Measurements from ENCODE around the gene SETBP1.

GRCh38 chr18:44767807-44768206 is 87.1 kb downstream of the SETBP1 start:
- TF ChIP-seq CTCF (IDR thresholded peaks at IDR 0.05) (no peak), ETV6 (CRISPR knock-in tag; IDR thresholded peaks at IDR 0.05) (no peak), USF2 (CRISPR knock-in tag; IDR thresholded peaks at IDR 0.05) (no peak), CREM (CRISPR knock-in tag; IDR thresholded peaks at IDR 0.05) (no peak), NFATC4 (CRISPR knock-in tag; IDR thresholded peaks at IDR 0.05) (no peak), PRRX2 (CRISPR knock-in tag; IDR thresholded peaks at IDR 0.05) (no peak), NR2C2 (CRISPR knock-in tag; IDR thresholded peaks at IDR 0.05) (no peak), USF1 (CRISPR knock-in tag; IDR thresholded peaks at IDR 0.05) (no peak), STAT6 (CRISPR knock-in tag; conservative IDR thresholded peaks at IDR 0.05; ENCODE audit: low read depth) (no peak)
